SKM-1 treated with dmso at 0.1 percent for 144 hours (cell line): ENCODE measurements around the gene FGF4.

ENCODE experiments used
- DNase-seq: peaks from one replicate; lab custom pipeline; 2025; ENCODE audit not compliant: unreplicated experiment; lab: John Stamatoyannopoulos, UW

FGF4 gene

GRCh38 chr11:69807106-69807815, 32.1 kb upstream of the FGF4 start:
- DNase-seq, result no peak

DNA sequence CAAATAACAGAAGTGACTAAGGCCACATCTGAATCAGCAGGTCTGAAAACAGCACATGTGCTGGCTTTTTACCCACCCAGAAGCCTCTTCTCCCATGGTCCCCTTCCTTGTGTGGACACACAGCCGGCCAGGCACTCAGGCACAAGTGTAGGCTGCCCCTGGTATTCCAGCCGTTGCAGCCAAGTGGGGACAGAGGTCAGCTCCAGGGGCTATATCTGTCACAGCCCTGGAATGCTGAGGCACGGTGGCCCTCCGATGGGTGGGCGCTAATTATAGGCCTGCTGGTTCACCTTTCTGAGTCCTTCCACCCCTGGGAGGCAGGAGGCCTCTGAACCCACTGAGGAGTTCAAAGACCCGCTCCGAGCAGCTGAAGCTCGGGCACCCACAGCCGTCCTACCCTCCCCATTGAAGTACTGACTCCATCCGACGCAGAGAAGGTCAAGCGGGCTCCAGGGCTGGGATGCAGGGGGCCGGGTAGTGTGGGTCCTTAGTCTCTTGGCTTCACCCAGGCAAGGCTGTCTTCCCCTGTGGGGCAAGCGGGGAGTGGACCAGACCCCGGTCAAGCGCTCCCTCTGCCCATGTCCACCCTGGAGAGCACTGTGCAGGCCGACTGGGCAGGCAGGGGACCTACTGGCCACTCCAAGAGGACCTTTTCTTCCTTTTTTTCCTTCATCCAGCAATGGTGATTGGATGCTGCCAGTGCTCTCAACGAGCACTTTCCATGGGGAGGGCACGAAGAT, 29.8 kb upstream of the FGF4 start:
- DNase-seq, result no peak

- DNase-seq, result no peak
These were observed 28.6 kb upstream of the FGF4 start for GRCh38 chr11:69803604-69804218.

GRCh38 chr11:69803022-69803421, 27.9 kb upstream of the FGF4 start:
- DNase-seq, result no peak

- no peak for DNase-seq
These were observed 27.4 kb upstream of the FGF4 start for GRCh38 chr11:69802590-69802989.

DNA sequence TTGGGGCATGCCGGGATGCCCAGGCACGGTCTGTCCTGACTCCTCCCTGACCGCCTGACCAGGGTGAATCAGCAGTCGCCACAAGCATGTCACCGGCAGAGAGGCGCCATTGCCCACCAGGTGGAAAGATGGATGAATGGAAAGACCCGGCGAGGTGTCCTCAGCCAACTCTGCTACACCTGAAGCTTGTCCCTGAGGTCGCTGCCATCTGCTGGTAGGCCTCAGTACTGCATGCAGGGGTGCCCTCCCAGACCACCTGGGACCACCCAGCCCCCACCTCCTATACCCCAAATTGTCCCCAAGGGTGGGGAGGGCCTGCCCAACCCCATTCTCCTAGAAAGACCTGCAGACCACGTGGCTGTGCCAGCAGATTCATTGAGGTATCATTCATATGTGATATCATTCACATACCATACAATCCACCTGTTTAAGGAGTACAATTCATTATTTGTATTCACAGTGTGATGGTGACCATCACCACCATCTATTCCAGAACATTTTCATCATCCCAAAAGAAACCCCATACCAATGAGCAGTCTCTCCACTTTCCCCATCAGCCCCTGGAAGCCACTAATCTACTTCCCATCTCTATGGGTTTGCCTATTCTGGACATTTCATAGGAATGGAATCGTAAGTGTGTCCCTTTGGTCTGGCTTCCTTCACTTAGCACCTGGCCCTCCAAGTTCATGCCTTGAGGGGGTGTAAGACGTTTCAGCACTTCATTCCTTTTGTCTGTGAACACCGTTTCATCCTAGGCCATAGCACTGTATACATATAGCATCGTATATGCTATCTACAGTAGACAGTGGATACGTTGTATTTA, 26.6 kb upstream of the FGF4 start:
- no peak for DNase-seq

- no peak for DNase-seq
These were observed 25.1 kb upstream of the FGF4 start for GRCh38 chr11:69800278-69800677.

- no peak for DNase-seq
These were observed 24.4 kb upstream of the FGF4 start for GRCh38 chr11:69799582-69799981.

GRCh38 chr11:69799097-69799496, 24.0 kb upstream of the FGF4 start:
- no peak for DNase-seq

DNA sequence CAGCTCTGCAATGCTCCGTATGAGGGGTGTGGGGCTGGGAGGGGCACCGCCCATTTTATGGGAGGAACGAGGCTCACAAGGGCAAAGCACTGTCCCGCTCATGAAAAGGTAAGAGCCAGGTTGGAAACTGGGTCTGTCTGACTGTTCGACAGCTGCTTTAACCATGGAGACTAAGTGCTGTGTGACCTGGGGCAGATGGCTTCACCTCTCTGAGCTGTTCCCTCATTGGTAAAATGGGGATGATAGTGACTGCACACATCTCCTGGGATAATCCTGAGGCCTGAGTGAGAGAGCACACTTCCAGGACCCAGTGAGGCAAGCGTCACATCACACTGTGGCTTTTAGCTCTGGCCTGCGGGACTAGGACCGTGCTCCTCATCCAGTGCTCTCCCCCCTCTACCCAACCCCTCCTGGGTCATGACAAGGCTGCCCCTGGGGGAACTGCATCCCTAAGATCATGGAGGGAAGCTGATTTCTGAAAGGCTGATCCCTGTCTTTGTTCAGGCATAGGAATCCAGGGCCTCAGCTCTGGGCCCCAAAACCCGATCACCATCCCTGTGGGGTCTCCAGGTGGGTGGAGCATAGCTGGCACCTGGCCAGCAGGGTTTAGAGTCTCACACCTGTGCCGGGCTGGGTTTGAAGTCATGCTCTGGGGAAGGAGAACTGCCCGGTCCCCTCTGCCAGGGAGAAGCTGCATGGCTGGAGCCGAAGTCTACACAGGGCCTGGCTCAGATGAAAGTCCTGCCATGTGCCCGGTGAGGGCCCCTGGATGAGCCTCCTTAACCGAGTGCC, 22.8 kb upstream of the FGF4 start:
- DNase-seq, result no peak

- no peak for DNase-seq
These were observed 22.0 kb upstream of the FGF4 start for GRCh38 chr11:69797156-69797555.

GRCh38 chr11:69796063-69796462, 20.9 kb upstream of the FGF4 start:
- no peak for DNase-seq

DNA sequence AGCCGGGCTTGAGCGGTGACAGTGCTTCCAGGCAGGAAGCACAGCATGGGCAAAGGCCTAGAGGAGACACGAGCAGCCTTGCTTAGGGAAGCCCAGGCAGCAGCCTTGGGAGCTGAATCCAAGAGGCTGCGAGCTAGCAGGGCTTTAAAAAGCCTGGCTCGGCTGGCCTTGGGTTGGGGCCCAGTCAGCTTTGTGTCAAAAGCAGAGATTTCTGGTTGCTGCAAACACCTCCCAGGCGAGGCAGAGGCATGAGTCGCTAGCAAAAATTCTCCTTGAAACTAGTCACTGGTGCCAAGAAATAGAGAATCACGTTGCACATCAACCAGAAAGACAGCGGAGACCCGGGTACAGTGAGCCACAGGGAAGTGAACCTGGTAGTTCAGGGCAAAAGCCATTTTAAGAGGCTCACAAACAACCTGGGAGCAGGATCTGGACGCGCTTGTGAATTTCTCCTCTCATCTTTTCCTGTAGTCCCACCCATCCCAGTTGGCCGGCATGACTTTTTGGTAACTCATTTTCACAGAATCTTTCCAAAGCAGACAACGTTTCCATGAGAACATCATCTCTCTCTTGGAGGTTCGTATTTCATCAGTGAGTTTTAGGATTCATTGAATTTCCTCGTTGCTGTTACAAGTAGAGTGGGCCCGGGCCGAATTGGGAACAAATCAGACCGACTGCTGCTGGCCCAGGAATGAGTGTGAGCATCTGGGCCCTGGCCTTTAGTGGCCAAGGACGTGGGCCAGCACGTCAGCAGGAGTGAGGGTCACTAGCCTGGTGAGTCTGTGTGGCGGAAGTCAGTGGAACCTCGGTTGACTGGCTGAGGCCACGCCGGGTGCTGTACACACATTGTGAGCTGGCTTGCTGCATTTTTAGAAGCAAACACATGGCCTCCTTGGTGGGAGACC, 16.4 kb upstream of the FGF4 start:
- DNase-seq, result no peak

GRCh38 chr11:69788956-69789355, 13.8 kb upstream of the FGF4 start:
- no peak for DNase-seq

- DNase-seq, result no peak
These were observed 12.8 kb upstream of the FGF4 start for GRCh38 chr11:69787906-69788305.

DNA sequence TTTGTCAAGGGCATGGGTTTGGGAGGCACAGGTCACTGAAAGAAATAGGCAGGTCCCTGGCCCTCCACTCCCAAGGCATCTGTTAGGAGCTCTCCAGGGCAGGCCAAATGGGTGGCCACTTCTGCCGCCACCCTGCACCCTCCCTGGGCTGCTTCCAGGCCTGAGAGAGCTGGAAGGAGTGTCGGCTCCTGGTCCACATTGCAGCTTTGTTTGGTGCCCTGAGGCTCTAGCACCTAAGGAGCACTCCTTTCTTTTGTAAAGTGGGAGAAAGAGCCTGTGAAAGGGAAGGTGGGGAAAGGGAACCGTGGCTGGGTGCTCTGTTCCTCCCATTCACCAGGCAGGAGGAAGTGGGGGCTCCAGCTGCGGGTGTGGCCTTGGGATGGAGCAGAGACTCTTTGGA, 12.3 kb upstream of the FGF4 start:
- DNase-seq, result no peak

DNA sequence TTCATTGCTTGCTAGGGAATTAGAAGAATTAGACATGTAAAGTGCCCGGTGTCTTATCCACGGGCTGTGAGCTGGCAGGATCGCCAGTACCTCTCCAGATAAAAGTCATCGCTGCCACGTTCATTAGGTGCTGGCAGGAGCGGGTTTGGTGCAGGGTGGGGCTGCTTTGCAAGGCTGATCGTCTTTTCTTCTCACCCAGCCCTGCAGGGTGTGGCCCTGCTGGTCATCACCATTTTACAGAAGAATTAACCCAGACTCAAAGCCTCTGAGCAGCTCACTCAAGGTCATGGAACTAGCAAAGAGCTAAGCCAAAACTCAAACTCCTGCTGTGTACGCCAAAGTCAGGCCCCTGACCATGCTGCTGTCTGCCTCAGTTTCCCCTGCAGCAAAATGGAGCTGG, 6.1 kb upstream of the FGF4 start:
- DNase-seq, result no peak

GRCh38 chr11:69778373-69778772, 3.2 kb upstream of the FGF4 start:
- no peak for DNase-seq

- no peak for DNase-seq
These were observed 583 bp downstream of the FGF4 start for GRCh38 chr11:69774354-69775162.
